Transverse colon (tissue), 4 donors: ENCODE results near the gene GNPDA1.
"Not testable (repeated sequence)": the region's sequence is repeated elsewhere in the genome, so short reads cannot be mapped to it uniquely, and the experiment has no call there.

Experiments
- CTCF ChIP-seq, 5 experiments: fragments of 200-600 bp in 3 of 5; fragments of 450-650 bp in 2 of 5; sonication (generic) in 3 of 5; IDR thresholded peaks; 1 replicate in 2 of 5; 2 replicates in 3 of 5; pipeline ENCODE4 v1.5.1; 2016 to 2017; ENCODE audit warnings: antibody characterized with exemption in 5 of 5, inconsistent platforms in 3 of 5, mild to moderate bottlenecking in 2 of 5, moderate library complexity in 1 of 5
- EP300 ChIP-seq: sonication (generic); formaldehyde crosslinking; IDR thresholded peaks from one replicate; pipeline ENCODE4 v1.6.1; 2017; ENCODE audit warnings: antibody characterized with exemption, low read depth
- POLR2A ChIP-seq: fragments of 450-650 bp; IDR thresholded peaks from one replicate; pipeline ENCODE4 v1.6.1; 2016; ENCODE audit warnings: antibody characterized with exemption, mild to moderate bottlenecking, moderate library complexity
- POLR2AphosphoS5 ChIP-seq, 3 donors: sonication (generic); formaldehyde crosslinking; IDR thresholded peaks; one replicate each; pipeline ENCODE4 v1.6.1; 2016; ENCODE audit warnings: antibody characterized with exemption in 3 of 3

- TF ChIP-seq CTCF (IDR thresholded peaks at IDR 0.05); POLR2A; POLR2AphosphoS5 (IDR thresholded peaks at IDR 0.05); EP300: not testable (repeated sequence)
Observed at GRCh38 chr5:142033632-142034567, 21.1 kb upstream of the GNPDA1 start.
